Endothelial cell (in vitro differentiated cells): ENCODE measurements around the gene KCNH4. TPM values are rescaled to one million over a fixed set of nuclear protein-coding genes. Genes with fewer than 3 reads are reported as not detected.

ENCODE experiments used
- DNase-seq: peaks from one replicate; pipeline ENCODE4 v3.0.0; 2021; ENCODE audit warnings: low spot score
- H3K27ac Mint-ChIP-seq: one replicate; pipeline ENCODE4 v1.8.0; 2021; ENCODE audit warnings: mixed read lengths, inconsistent platforms; ENCODE audit not compliant: unreplicated experiment
- H3K27me3 Mint-ChIP-seq: one replicate; pipeline ENCODE4 v1.8.0; 2021; ENCODE audit warnings: mild to moderate bottlenecking, moderate library complexity, mixed read lengths, inconsistent platforms; ENCODE audit not compliant: unreplicated experiment
- H3K36me3 Mint-ChIP-seq: one replicate; pipeline ENCODE4 v1.8.0; 2021; ENCODE audit warnings: mild to moderate bottlenecking, low read depth, mixed read lengths, inconsistent platforms; ENCODE audit not compliant: unreplicated experiment
- H3K4me1 Mint-ChIP-seq: one replicate; pipeline ENCODE4 v1.8.0; 2021; ENCODE audit warnings: mild to moderate bottlenecking, mixed read lengths, inconsistent platforms; ENCODE audit not compliant: unreplicated experiment
- H3K4me3 Mint-ChIP-seq: one replicate; pipeline ENCODE4 v1.8.0; 2021; ENCODE audit warnings: mild to moderate bottlenecking, mixed read lengths, inconsistent platforms; ENCODE audit not compliant: unreplicated experiment
- H3K9me3 Mint-ChIP-seq: one replicate; pipeline ENCODE4 v1.8.0; 2021; ENCODE audit warnings: mixed read lengths, inconsistent platforms; ENCODE audit not compliant: unreplicated experiment
- CTCF ChIP-seq: fragments of 200-600 bp; sonication (generic); IDR thresholded peaks from one replicate; pipeline ENCODE4 v1.5.0; 2021; ENCODE audit warnings: antibody characterized with exemption; ENCODE audit not compliant: unreplicated experiment
- total RNA-seq: library from RNA; stranded (reverse); fragmentation: NEBNext Ultra II Directional; extraction: Animal tissue kit (Norgen Biotek cat#: 25700); gene quantifications from one replicate; pipeline ENCODE4 v1.2.1, GENCODE V29; 2021; ENCODE audit not compliant: unreplicated experiment

KCNH4 gene
- total RNA-seq, 1 donor from 2014 or later, result 0.08 TPM

DNA sequence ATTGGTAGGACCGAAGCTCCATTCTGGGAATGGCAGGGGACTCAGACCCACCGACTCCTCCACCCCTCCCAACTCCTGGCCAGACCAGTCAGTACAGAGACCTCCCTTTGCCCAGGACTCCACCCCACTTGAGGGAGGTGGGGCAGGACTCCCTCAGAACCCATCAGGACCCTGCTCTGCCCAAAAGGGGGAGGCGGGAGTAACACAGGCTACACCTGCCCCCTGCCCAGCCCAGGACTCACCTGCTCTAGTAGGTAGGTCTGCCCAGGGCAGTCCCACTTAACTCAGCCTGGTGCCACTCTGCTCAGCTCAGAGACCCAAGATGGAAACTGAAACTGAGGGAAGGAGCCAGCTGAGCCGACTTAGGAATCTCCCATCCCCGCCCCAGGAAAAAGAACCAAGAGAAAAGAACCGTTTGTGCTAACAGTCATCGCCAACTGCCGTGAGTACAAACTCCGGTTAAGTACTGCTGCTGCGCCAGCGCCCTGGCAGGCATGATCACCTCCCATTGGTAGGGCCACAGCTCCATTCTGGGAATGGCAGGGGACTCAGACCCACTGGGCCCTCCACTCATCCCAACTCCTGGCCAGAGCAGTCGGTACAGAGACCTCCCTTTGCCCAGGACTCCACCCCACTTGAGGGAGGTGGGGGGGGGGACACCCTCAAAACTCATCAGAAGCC lies 68.9 kb downstream of the KCNH4 start:
- Mint-ChIP-seq H3K36me3 (peaks cover 7% of the 10 kb centered on the region), H3K9me3 (no peaks in the 10 kb centered on the region), H3K27me3 (peaks cover 8% of the 10 kb centered on the region), H3K4me1 (no peaks in the 10 kb centered on the region), H3K27ac (no peak overlapping the region), H3K4me3 (no peak overlapping the region)
- TF ChIP-seq CTCF, result no peak
- no peak for DNase-seq

- Mint-ChIP-seq H3K9me3 (no peaks in the 10 kb centered on the region), H3K27ac (no peak overlapping the region), H3K4me3 (no peak overlapping the region), H3K36me3 (peaks cover 7% of the 10 kb centered on the region), H3K4me1 (no peaks in the 10 kb centered on the region), H3K27me3 (peaks cover 8% of the 10 kb centered on the region)
- DNase-seq, result no peak
- TF ChIP-seq CTCF, result no peak
These were observed 69.7 kb downstream of the KCNH4 start for GRCh38 chr17:42111265-42111636.

- Mint-ChIP-seq H3K27ac (no peak overlapping the region), H3K4me3 (no peak overlapping the region), H3K9me3 (no peaks in the 10 kb centered on the region), H3K4me1 (no peaks in the 10 kb centered on the region), H3K27me3 (peaks cover 8% of the 10 kb centered on the region), H3K36me3 (peaks cover 7% of the 10 kb centered on the region)
- no peak for DNase-seq
- no peak for TF ChIP-seq CTCF
These were observed 70.4 kb downstream of the KCNH4 start for GRCh38 chr17:42110301-42111264.

DNA sequence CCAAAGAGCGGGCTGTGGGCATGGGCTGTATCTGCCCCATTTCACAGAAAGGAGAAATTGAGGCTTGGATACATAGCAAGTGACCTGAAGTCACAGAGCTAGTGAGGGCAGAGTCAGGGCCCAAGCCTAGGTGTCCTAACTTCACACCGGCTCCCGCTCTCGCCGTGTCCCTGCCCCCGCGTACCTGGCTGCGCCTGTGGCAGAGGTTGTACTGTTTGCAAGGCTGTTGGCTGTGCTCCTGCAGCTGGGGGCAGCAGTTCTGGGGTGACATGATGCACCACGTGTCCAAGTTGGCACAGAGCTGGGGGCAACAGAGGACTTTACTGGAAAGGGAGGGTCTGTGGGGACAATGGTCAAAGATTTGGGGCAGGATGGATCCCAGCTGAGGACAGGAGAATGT lies 71.9 kb downstream of the KCNH4 start:
- Mint-ChIP-seq H3K27ac (no peak overlapping the region), H3K4me1 (no peaks in the 10 kb centered on the region), H3K27me3 (peaks cover 5% of the 10 kb centered on the region), H3K36me3 (no peaks in the 10 kb centered on the region), H3K9me3 (no peaks in the 10 kb centered on the region), H3K4me3 (no peak overlapping the region)
- no peak for DNase-seq
- TF ChIP-seq CTCF, result no peak
